Measurements from ENCODE around the gene RGS3. TPM values are rescaled to one million over a fixed set of nuclear protein-coding genes. Genes with fewer than 3 reads are reported as not detected.

RGS3 gene
- total RNA-seq, 1 donor from 2014 or later: 18.9 TPM

- DNase-seq: no peak
- no peaks in the 10 kb centered on the region for H3K4me1 Mint-ChIP-seq (ENCODE audit: low read depth, unreplicated experiment)
- peaks cover 5% of the 10 kb centered on the region for H3K9me3 Mint-ChIP-seq (ENCODE audit: unreplicated experiment)
- H3K27me3 Mint-ChIP-seq (ENCODE audit: unreplicated experiment): peaks cover 5% of the 10 kb centered on the region
- H3K36me3 Mint-ChIP-seq (ENCODE audit: unreplicated experiment): peaks cover 3% of the 10 kb centered on the region
- H3K4me3 Mint-ChIP-seq (ENCODE audit: unreplicated experiment): no peak overlapping the region
- H3K27ac Mint-ChIP-seq (ENCODE audit: unreplicated experiment): no peak overlapping the region
- TF ChIP-seq CTCF (IDR thresholded peaks at IDR 0.05; ENCODE audit: partially characterized antibody, unreplicated experiment): no peak
Measured at GRCh38 chr9:113475992-113476391, 12.5 kb downstream of the RGS3 start.

- H3K27ac Mint-ChIP-seq (ENCODE audit: unreplicated experiment): no peak overlapping the region
- TF ChIP-seq CTCF (IDR thresholded peaks at IDR 0.05; ENCODE audit: partially characterized antibody, unreplicated experiment): no peak
Measured at GRCh38 chr9:113476511-113476916, 13.0 kb downstream of the RGS3 start.

GRCh38 chr9:113477058-113477457 is 13.5 kb downstream of the RGS3 start:
- Mint-ChIP-seq H3K4me1 (ENCODE audit: low read depth, unreplicated experiment) (no peaks in the 10 kb centered on the region), H3K4me3 (ENCODE audit: unreplicated experiment) (no peak overlapping the region), H3K27me3 (ENCODE audit: unreplicated experiment) (peaks cover 5% of the 10 kb centered on the region), H3K27ac (ENCODE audit: unreplicated experiment) (no peak overlapping the region), H3K36me3 (ENCODE audit: unreplicated experiment) (peaks cover 4% of the 10 kb centered on the region), H3K9me3 (ENCODE audit: unreplicated experiment) (peaks cover 7% of the 10 kb centered on the region)
- no peak for DNase-seq
- TF ChIP-seq CTCF (IDR thresholded peaks at IDR 0.05; ENCODE audit: partially characterized antibody, unreplicated experiment): no peak

More at GRCh38 chr9:113476511-113476916, 13.0 kb downstream of the RGS3 start:
- peaks cover 7% of the 10 kb centered on the region for H3K9me3 Mint-ChIP-seq (ENCODE audit: unreplicated experiment)
- H3K4me1 Mint-ChIP-seq (ENCODE audit: low read depth, unreplicated experiment): no peaks in the 10 kb centered on the region
- no peak for DNase-seq
- peaks cover 4% of the 10 kb centered on the region for H3K36me3 Mint-ChIP-seq (ENCODE audit: unreplicated experiment)
- H3K27me3 Mint-ChIP-seq (ENCODE audit: unreplicated experiment): peaks cover 5% of the 10 kb centered on the region
- H3K4me3 Mint-ChIP-seq (ENCODE audit: unreplicated experiment): no peak overlapping the region

GRCh38 chr9:113477661-113478060 is 14.1 kb downstream of the RGS3 start:
- Mint-ChIP-seq H3K4me1 (ENCODE audit: low read depth, unreplicated experiment) (no peaks in the 10 kb centered on the region), H3K27ac (ENCODE audit: unreplicated experiment) (no peak overlapping the region), H3K27me3 (ENCODE audit: unreplicated experiment) (peaks cover 5% of the 10 kb centered on the region), H3K9me3 (ENCODE audit: unreplicated experiment) (peaks cover 7% of the 10 kb centered on the region), H3K36me3 (ENCODE audit: unreplicated experiment) (peaks cover 4% of the 10 kb centered on the region), H3K4me3 (ENCODE audit: unreplicated experiment) (no peak overlapping the region)
- no peak for DNase-seq
- TF ChIP-seq CTCF (IDR thresholded peaks at IDR 0.05; ENCODE audit: partially characterized antibody, unreplicated experiment): no peak

GRCh38 chr9:113479174-113479621 is 15.7 kb downstream of the RGS3 start:
- H3K27ac Mint-ChIP-seq (ENCODE audit: unreplicated experiment): no peak overlapping the region
- H3K9me3 Mint-ChIP-seq (ENCODE audit: unreplicated experiment): peaks cover 7% of the 10 kb centered on the region
- peaks cover 5% of the 10 kb centered on the region for H3K27me3 Mint-ChIP-seq (ENCODE audit: unreplicated experiment)
- H3K36me3 Mint-ChIP-seq (ENCODE audit: unreplicated experiment): peaks cover 4% of the 10 kb centered on the region
- H3K4me1 Mint-ChIP-seq (ENCODE audit: low read depth, unreplicated experiment): no peaks in the 10 kb centered on the region
- no peak for DNase-seq
- no peak for TF ChIP-seq CTCF (IDR thresholded peaks at IDR 0.05; ENCODE audit: partially characterized antibody, unreplicated experiment)
- no peak overlapping the region for H3K4me3 Mint-ChIP-seq (ENCODE audit: unreplicated experiment)
